Measurements from ENCODE around the gene FXYD1. TPM values are rescaled to one million over a fixed set of nuclear protein-coding genes. Genes with fewer than 3 reads are reported as not detected.

FXYD1 gene
- total RNA-seq, 1 donor from 2014 or later, result 0.52 TPM

- Histone ChIP-seq H3K4me2 (ENCODE audit: low read length) (peak overlapping the region; percentile 60), H3K9ac (ENCODE audit: low read length) (no peak overlapping the region), H3K4me1 (ENCODE audit: insufficient read depth, low read length) (peaks cover 4% of the 10 kb centered on the region), H4K20me1 (ENCODE audit: insufficient read depth, low read length) (peaks cover 4% of the 10 kb centered on the region), H3K27ac (ENCODE audit: low read depth, low read length) (no peak overlapping the region), H3K4me3 (ENCODE audit: insufficient read depth, low read depth, low read length) (no peak overlapping the region), H3K36me3 (ENCODE audit: insufficient read depth, low read length) (no peaks in the 10 kb centered on the region), H2AFZ (ENCODE audit: low read depth, low read length) (no peak overlapping the region), H3K79me2 (ENCODE audit: insufficient read depth, low read length) (no peaks in the 10 kb centered on the region), H3K9me3 (ENCODE audit: insufficient read depth, low read depth, low read length) (no peaks in the 10 kb centered on the region), H3K27me3 (ENCODE audit: insufficient read depth, low read length) (peaks cover 30% of the 10 kb centered on the region)
- FAIRE-seq (no peak), DNase-seq (ENCODE audit: low read depth) (no peak)
- no peak for TF ChIP-seq CTCF (IDR thresholded peaks at IDR 0.05; ENCODE audit: insufficient read depth, low read depth, low read length)
- TF ChIP-seq EZH2 (IDR thresholded peaks at IDR 0.05; ENCODE audit: insufficient read depth, low read length), result no peak
- no peak overlapping the region for H3K4me3 Mint-ChIP-seq (ENCODE audit: unreplicated experiment)
- no peaks in the 10 kb centered on the region for H3K36me3 Mint-ChIP-seq (ENCODE audit: low read depth, unreplicated experiment)
- H3K4me1 Mint-ChIP-seq (ENCODE audit: low read depth, unreplicated experiment), result peaks cover 11% of the 10 kb centered on the region
- no peaks in the 10 kb centered on the region for H3K9me3 Mint-ChIP-seq (ENCODE audit: unreplicated experiment)
- no peak overlapping the region for H3K27ac Mint-ChIP-seq (ENCODE audit: unreplicated experiment)
- H3K27me3 Mint-ChIP-seq (ENCODE audit: low read depth, unreplicated experiment), result peaks cover 38% of the 10 kb centered on the region
These were observed 1.8 kb downstream of the FXYD1 start for GRCh38 chr19:35140207-35140961.

- H3K36me3 Mint-ChIP-seq (ENCODE audit: low read depth, unreplicated experiment), result no peaks in the 10 kb centered on the region
- no peak for FAIRE-seq
These were observed 2.6 kb downstream of the FXYD1 start for GRCh38 chr19:35140962-35141836.

More at GRCh38 chr19:35140962-35141836, 2.6 kb downstream of the FXYD1 start:
- no peak overlapping the region for H3K4me3 ChIP-seq (ENCODE audit: insufficient read depth, low read depth, low read length)
- no peaks in the 10 kb centered on the region for H3K9me3 Mint-ChIP-seq (ENCODE audit: unreplicated experiment)
- H3K9ac ChIP-seq (ENCODE audit: low read length), result no peak overlapping the region
- H3K79me2 ChIP-seq (ENCODE audit: insufficient read depth, low read length), result no peaks in the 10 kb centered on the region
- H3K9me3 ChIP-seq (ENCODE audit: insufficient read depth, low read depth, low read length), result no peaks in the 10 kb centered on the region
- peaks cover 11% of the 10 kb centered on the region for H3K4me1 Mint-ChIP-seq (ENCODE audit: low read depth, unreplicated experiment)
- no peaks in the 10 kb centered on the region for H3K36me3 ChIP-seq (ENCODE audit: insufficient read depth, low read length)
- H3K27me3 Mint-ChIP-seq (ENCODE audit: low read depth, unreplicated experiment), result peaks cover 39% of the 10 kb centered on the region
- H3K27ac ChIP-seq (ENCODE audit: low read depth, low read length), result no peak overlapping the region
- H3K4me3 Mint-ChIP-seq (ENCODE audit: unreplicated experiment), result peak overlapping the region; percentile 74
- DNase-seq (ENCODE audit: low read depth), result peak; percentile 58
- H3K27me3 ChIP-seq (ENCODE audit: insufficient read depth, low read length), result peaks cover 30% of the 10 kb centered on the region
- peaks cover 4% of the 10 kb centered on the region for H4K20me1 ChIP-seq (ENCODE audit: insufficient read depth, low read length)
- H2AFZ ChIP-seq (ENCODE audit: low read depth, low read length), result no peak overlapping the region
- no peak overlapping the region for H3K27ac Mint-ChIP-seq (ENCODE audit: unreplicated experiment)
- peak overlapping the region; percentile 60 for H3K4me2 ChIP-seq (ENCODE audit: low read length)
- no peak for TF ChIP-seq CTCF (IDR thresholded peaks at IDR 0.05; ENCODE audit: insufficient read depth, low read depth, low read length)
- no peak for TF ChIP-seq EZH2 (IDR thresholded peaks at IDR 0.05; ENCODE audit: insufficient read depth, low read length)
- peaks cover 4% of the 10 kb centered on the region for H3K4me1 ChIP-seq (ENCODE audit: insufficient read depth, low read length)
